A549 (cell line): ENCODE data around the gene STX8.

Experiments
- BHLHE40 ChIP-seq: IDR thresholded peaks from 2 replicates; pipeline ENCODE4 v1.6.1; 2012; ENCODE audit warnings: low read depth, low read length, inconsistent platforms
- CBX8 ChIP-seq: fragments of 200-600 bp; sonication (generic); IDR thresholded peaks from 2 replicates; pipeline ENCODE4 v1.6.1; 2016
- CHD2 ChIP-seq: fragments of 150-350 bp; IDR thresholded peaks from 2 replicates; pipeline ENCODE4 v1.6.1; 2014; ENCODE audit warnings: low read length; ENCODE audit not compliant: partially characterized antibody
- CTCF ChIP-seq: fragments of >200 bp; sonication (Bioruptor Twin); formaldehyde crosslinking; IDR thresholded peaks from 3 replicates; pipeline ENCODE4 v1.5.1; 2016
- E2F6 ChIP-seq: IDR thresholded peaks from 2 replicates; pipeline ENCODE4 v1.6.1; 2012; ENCODE audit warnings: low read depth, borderline replicate concordance
- HDAC2 ChIP-seq: fragments of 200-600 bp; sonication (generic); IDR thresholded peaks from 2 replicates; pipeline ENCODE4 v1.6.1; 2016
- HOXA7 ChIP-seq: fragments of 250-450 bp; sonication (Bioruptor Pico); IDR thresholded peaks from 2 replicates; pipeline ENCODE4 v1.5.0; 2020; ENCODE audit warnings: mild to moderate bottlenecking, moderate library complexity
- NR3C1 ChIP-seq: fragments of >200 bp; sonication (Bioruptor Twin); formaldehyde crosslinking; IDR thresholded peaks from 3 replicates; pipeline ENCODE4 v1.6.1; 2017
- POLR2A ChIP-seq: IDR thresholded peaks from 2 replicates; pipeline ENCODE4 v1.6.1; 2012; ENCODE audit warnings: mild to moderate bottlenecking, low read length
- RNF2 ChIP-seq: fragments of 200-600 bp; sonication (generic); IDR thresholded peaks from 2 replicates; pipeline ENCODE4 v1.6.1; 2016; ENCODE audit warnings: low read depth, mild to moderate bottlenecking, antibody characterized with exemption, moderate library complexity, borderline replicate concordance
- TFCP2L1 ChIP-seq: fragments of 250-450 bp; sonication (Bioruptor Pico); IDR thresholded peaks from 2 replicates; pipeline ENCODE4 v1.5.0; 2021; ENCODE audit warnings: mild to moderate bottlenecking
- ZSCAN20 ChIP-seq: fragments of 250-450 bp; sonication (Bioruptor Pico); IDR thresholded peaks from 2 replicates; pipeline ENCODE4 v1.8.0; 2022; ENCODE audit warnings: mild to moderate bottlenecking, moderate library complexity

GRCh38 chr17:9273428-9274391 is 301.9 kb downstream of the STX8 start:
- TF ChIP-seq HDAC2 (no peak), POLR2A (no peak), HOXA7 (no peak), CBX8 (no peak), CTCF (no peak), BHLHE40 (no peak), NR3C1 (no peak), E2F6 (no peak), TFCP2L1 (no peak), ZSCAN20 (CRISPR knock-in tag) (no peak), CHD2 (no peak), RNF2 (no peak)
